Measurements from ENCODE around the gene ANKMY1.
"Not testable (repeated sequence)": the region's sequence is repeated elsewhere in the genome, so short reads cannot be mapped to it uniquely, and the experiment has no call there.

The ANKMY1 gene

DNA sequence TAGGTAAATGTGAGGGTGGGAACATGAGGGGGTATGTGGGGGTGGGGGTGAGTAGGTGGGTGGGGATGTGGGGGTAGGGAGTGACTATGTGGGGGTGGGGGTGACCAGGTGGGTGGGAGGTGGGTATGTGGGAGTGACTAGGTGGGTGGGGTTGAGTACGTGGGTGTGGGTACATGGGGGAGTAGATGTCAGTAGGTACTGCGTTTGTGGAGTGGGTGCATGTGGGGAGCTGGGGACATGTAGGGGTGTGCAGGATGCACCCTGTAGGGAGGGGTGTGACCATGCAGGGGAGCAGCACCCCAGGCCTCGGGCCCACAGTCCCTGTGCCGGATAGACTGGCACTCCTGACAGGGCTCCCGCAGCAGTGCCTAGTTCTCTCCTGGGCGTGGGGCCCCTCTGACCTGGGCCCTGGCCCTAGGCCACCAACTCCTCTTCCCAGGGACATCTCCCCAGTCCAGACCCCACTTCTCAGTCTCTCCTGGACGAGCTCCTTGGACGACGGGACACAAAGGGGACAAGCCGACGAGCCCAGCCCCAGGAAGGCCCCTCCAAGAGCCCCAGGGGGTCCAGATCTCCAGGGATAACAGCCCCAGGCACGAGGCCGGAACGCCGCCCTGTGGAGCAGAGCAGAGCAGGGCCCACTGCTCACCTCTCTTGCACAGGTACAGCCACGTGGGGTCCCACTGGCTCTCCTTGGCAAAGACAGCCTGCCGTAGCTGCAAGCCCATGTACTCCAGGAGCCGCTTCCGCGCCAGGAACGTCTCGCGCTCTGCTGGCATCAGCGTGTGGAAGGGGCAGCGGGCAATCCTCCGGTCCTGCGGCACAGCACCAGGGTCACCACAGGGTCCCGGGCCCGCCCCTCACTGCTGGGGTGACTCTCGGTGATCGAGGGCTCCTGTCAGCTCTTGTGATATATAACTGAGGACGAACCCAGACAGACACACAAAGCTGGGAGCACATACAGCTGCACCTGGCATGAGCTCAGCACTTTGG is 58.2 kb downstream of the ANKMY1 start:
- no peak for DNase-seq

- DNase-seq = no peak
Measured at GRCh38 chr2:240498958-240499260, 58.9 kb downstream of the ANKMY1 start.

DNA sequence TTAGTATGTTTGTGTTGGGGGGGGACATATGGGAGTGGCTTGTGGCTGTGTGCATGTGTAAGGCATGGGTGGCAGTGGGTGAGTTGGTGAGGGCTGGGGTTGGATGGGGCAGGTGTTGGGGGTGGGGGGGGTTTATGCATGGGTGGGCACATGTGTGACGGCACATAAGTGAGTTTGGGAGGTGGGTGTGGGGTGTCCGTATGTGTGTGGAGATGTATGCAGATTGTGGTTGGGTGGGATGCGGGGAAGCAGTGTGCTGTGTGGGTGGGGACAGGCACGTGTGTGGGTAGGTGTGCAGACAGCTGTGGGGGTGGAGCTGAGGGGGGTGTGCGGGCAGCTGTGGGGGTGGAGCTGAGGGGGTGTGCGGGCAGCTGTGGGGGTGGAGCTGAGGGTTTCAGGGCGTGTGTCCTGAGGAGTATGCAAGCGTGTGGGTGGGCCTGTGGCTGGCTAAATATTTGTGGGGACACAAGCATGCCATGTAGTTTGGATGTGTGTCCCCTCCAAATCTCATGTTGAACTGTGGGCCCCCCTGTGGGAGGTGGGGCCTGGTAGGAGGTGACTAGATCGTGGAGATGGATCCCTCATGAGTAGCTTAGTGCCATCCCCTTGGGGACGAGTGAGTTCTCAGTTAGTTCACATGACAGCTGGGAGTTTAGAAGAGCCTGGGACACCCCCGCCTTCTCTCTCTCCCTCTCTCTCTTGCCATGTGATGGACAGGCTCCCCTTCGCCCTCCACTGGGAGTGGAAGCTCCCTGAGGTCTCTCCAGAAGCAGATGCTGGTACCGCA is 59.4 kb downstream of the ANKMY1 start:
- no peak for DNase-seq

GRCh38 chr2:240497082-240497481 is 60.7 kb downstream of the ANKMY1 start:
- not testable (repeated sequence) for DNase-seq

- DNase-seq = not testable (repeated sequence)
Measured at GRCh38 chr2:240494942-240495341, 62.8 kb downstream of the ANKMY1 start.

DNA sequence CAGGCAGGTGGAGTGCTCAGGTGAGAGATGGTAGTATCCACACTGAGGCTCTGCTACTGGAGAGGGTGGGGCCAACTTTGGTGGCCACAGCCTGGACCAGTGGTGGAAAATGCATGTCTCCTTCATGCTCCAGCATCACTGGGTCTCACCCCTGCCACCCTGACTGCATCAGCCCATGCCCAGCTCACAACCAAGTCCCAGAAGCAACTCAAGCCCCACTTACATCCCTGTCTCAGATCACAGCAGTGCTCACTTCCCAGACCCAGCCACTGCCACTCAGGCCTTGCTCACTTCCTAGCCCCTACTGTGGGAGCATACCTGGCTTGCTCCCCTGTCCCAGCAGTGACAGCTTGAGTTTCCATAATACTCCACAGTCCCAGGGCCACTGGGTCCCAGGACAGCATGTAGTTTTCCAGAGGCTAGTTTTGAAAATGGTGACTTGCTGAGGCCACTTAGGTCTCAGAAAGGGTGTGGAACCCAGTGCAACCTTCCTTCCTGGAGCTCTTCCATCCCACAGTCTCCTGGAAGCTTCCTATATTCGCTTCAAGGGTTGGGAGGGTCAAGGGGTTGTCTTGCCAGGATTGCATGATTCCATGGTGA is 63.5 kb downstream of the ANKMY1 start:
- no peak for DNase-seq

DNA sequence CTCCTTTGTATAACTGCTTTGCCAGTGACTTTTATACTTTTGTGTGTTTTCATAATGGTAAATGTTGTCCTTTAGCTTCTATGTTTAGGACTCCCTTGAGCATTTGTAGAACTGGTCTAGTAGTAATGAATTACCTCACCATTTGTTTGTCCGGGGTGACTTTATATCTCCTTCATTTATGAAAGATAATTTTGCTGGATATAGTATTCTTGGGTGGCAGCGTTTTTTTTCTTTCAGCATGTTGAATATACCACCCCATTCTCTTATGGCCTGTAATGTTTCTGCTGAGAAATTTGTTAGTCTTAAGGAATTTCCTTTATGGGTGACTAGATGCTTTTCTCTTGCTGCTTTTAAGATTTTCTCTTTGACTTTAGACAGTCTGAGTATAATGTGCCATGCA is 66.3 kb downstream of the ANKMY1 start:
- DNase-seq = no peak

- DNase-seq = no peak
Measured at GRCh38 chr2:240482141-240482540, 75.6 kb downstream of the ANKMY1 start.

DNA sequence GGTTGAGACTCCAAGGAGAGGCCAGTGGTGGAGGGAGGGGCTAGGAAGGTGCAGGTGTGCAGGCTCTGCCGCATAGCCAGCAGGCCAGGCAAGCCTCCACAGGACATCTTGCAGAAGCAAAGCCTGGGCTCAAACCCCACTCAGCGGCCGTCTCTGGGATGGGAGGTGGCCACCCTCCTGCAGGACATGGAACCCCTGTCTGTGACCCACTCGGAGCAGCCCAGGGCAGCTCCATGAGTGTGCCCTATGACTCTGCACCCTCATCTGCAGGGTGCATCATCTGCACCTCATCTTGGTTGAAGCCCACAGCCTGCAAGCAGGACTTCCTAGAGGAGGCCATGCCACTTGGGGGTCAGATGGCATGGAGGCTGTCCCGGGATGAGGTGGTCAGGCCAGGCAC is 76.1 kb downstream of the ANKMY1 start:
- no peak for DNase-seq

DNA sequence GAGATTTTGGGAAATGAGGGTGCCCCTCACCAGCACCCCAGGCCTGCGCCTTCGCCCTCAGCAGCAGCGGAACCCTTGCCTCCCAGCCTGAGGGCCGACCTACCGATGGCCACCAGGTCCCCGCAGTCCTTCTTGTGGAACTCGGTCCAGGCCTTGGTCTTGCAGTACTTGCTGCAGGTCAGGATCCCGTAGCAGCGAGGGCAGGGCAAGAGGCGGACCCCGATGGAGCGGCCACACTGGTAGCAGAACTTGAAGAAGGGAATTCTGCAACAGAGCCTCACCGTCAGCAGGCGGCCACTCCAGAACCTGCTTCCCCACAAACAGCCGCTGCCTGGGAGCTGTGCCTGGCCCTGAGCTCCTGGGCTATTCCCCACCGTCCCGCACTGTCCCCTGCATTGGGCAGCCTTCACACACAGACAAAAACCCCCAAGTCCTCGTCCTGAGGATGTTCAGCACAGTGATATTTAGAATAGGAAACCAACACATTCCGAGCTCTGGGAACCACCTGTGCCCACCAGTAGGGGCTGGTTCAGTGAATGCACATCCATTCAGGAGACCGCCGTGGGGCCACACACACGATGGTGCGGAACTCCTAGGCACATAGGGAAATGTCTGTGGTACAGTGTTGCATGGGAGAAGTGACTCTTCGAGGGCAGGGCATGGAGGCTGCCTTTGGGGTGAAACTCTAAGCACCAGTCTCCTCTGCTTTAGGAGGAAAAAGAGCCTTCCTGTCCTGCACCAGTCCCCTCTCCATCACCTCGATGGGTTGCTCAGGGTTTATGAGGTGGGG is 76.8 kb downstream of the ANKMY1 start:
- DNase-seq = no peak

DNA sequence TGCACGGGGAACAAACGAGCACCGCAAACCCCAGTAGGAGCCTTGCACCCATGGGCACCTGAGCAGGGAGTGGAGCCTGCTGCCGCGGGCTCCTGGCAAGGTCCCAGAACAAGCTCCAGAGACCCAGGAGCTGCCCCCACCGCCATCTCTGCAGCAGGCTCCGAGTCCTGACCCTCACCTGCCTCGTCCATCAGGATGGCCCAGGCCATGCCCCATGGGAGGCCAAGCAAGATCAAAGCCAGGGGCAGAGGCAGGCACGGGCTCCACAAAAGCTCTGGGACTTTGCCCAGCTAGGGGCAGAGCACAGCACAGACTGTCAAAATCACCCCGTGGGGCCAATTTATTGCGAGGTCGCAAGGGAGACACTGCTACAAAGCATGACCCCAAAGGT is 78.7 kb downstream of the ANKMY1 start:
- DNase-seq = no peak

DNA sequence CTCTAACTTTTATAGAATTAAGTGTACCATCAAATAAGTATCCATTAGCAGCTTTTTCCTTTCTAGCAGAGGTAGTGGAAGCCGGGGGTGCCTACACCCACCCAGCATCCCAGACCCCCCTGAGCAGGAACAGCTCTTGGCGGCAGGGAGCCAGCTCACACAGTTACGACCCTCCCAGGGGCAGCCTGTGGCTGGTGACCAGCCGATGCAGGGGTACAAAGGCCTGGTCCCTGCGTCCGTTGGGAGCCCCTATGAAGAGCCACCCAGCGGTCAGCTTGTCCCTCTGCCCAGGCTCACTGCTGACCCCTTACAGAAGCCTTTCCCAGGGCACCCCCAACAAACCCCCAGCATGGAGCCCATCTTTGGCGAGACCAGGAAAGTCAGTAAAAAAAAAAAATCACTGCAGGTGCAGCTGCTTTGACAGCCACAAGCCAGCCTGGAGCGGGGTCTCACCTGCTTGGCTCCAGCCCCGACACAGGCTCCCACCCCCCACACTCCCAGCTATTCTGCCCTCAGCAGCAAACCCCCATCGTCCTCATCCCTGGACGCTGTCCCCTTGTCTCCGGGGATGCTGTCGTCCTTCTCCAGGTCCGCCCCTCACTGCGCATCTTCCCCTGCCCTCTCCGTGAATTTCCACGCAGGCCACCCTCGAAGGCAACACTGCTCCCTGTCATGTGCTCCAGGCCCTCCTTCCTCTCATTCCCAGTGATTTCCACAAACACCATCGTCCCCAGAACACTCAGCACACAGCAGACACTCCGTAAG is 79.3 kb downstream of the ANKMY1 start:
- no peak for DNase-seq

- no peak for DNase-seq
Measured at GRCh38 chr2:240477916-240478315, 79.9 kb downstream of the ANKMY1 start.

DNA sequence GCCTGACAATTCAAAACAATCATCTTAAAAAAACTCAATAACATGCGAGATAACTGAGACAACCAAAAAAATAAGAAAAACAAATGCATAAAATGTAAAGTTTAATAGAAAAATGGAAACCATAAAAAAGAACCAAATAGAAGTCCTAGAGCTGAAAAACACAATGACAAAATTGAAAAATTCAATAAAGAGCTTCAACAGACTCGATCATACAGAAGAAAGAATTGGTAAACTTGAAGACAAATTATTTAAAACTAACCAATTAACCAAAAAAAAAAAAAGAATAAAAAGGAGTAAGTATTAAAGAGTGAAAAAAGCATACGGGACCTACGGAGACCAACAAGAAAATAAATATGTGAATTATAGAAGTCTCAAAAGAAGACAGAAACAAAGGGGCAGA is 84.6 kb downstream of the ANKMY1 start:
- DNase-seq = no peak

DNA sequence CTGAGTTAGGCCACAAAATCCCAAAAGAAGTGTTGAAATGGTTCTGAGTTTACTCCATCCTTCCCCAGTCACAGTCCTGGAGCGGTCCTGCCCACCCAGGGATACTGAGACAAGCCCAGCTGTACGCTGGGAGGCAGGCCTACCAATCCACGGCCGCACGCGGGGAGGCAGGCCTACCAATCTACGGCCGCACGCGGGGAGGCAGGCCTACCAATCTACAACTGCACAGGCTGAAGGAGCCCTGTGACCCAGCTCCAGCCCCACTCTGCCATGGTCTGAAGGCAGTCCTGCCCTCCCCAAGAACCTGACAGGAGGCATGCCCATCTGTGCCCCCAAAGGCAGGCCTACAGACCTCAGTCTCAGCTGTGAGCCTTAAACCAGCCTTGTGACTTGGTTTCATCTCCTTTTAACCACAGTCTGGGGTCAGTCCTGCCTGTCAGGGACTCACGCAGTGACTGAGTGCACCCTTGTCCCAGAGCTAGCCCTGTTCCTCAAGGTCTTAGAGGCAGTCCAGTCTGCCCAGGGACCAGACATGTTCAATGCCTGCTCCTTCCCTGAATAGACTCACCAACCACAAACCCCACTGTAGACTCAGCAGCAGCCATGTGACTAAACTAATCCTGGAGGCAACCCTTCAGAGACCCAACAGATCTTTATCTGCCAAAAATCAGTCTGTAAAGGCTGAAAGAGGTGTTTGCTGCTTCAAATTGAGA is 85.6 kb downstream of the ANKMY1 start:
- no peak for DNase-seq

DNA sequence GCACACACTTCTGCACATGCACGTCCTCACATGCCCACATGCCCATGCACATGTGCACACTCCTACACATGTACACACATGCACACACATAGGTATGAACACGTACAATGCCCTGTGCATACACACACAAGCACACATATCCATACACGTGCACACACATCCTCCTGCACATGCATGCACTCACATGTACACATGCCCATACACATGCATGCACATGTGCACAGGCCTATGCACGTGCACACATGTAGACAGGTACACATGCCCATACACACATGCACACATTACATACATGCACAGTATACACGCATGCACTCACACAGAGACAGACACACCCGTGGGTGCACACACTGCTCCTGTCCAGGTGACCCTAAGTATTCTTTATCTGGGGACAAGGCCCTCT is 88.0 kb downstream of the ANKMY1 start:
- DNase-seq = no peak

- no peak for DNase-seq
Measured at GRCh38 chr2:240469239-240469636, 88.5 kb downstream of the ANKMY1 start.

DNA sequence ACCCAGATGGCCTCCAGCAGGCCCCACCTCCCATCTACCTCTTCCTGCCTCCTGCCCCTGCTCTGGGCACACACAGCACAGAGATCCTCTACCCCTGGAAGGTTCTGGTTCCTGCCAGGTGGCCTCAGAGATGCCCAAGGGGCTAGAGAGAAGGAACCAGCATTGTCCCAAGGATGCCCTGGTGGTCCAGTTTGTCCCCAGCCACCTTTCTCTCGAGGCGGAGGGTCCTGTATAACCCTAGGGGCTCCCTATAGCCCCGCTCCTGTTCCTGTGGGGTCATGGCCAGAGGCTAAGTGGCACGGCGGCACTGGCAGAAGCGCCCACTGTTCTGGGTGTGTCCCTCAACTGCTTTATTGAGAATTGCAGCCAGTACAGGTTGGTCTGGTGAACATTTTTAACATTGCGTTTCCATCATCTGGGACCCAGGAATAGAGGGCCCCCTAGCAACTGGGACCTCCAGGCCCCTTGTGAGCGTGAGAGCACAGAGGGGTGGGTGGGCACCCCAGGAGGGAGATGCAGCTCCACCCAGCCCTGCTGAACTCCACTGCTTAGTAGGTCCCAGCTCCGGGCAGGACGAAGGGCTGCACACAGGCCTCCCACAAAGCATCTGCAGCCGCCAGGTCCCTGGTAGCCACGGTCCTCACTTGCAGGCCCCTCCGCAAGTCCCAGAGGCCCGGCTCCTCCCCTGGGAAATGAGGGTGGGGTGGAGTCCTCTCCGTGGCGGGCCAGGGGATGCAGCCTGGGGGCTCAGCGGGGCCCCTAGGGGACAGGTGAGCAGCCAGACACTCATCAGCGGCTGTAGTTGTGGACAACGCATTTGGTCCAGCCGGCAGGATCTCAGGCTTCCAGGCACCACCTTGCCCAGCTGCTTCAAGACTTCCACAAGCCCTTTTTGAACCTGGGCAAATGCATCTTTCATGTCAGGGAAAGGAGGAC is 89.2 kb downstream of the ANKMY1 start:
- no peak for DNase-seq

GRCh38 chr2:240467659-240468302 is 90.0 kb downstream of the ANKMY1 start:
- no peak for DNase-seq

DNA sequence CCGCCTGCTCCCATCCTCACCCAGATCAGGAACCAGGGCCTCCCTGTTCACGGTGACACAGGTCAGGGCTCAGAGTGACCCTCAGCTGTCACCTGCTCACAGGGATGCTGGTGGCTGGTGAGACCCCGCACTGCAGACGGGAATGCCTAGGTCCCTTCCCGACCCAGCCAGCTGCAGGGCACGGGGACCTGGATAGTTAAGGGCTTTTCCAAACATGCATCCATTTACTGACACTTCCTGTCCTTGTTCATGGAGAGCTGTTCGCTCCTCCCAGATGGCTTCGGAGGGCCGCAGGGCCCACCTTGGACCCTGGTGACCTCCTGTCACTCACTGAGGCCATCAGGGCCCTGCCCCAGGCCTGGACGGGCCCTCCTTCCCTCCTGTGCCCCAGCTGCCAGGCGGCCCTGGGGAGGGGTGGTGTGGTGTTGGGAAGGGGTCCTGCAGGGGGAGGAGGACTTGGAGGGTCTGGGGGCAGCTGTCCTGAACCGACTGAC is 90.6 kb downstream of the ANKMY1 start:
- DNase-seq = no peak

All from inflammatory macrophage treated with lipopolysaccharide for 4 hours (primary cell).